ENCODE results near the gene SF3B1.
"Not testable (repeated sequence)": the region's sequence is repeated elsewhere in the genome, so short reads cannot be mapped to it uniquely, and the experiment has no call there.

Gene SF3B1

GRCh38 chr2:197388866-197389587, 45.8 kb downstream of the SF3B1 start:
- no peaks in the 10 kb centered on the region for H3K4me1 Mint-ChIP-seq
- H3K4me3 Mint-ChIP-seq, result no peak overlapping the region

GRCh38 chr2:197387179-197387578, 47.6 kb downstream of the SF3B1 start:
- no peaks in the 10 kb centered on the region for H3K27me3 Mint-ChIP-seq
- no peak for ATAC-seq (replicated peaks; ENCODE audit: extremely low read depth, poor library complexity, severe bottlenecking)

More at GRCh38 chr2:197388866-197389587, 45.8 kb downstream of the SF3B1 start:
- ATAC-seq (replicated peaks; ENCODE audit: extremely low read depth, poor library complexity, severe bottlenecking), result no peak
- H3K9me3 Mint-ChIP-seq, result no peaks in the 10 kb centered on the region
- H3K36me3 Mint-ChIP-seq (ENCODE audit: insufficient read depth), result peaks cover 21% of the 10 kb centered on the region
- no peaks in the 10 kb centered on the region for H3K27me3 Mint-ChIP-seq
- peak overlapping the region; percentile 30 for H3K27ac Mint-ChIP-seq (ENCODE audit: low read depth)
- DNase-seq (ENCODE audit: low spot score in 2 of 2), result no peak

GRCh38 chr2:197386242-197386641, 48.6 kb downstream of the SF3B1 start:
- Mint-ChIP-seq H3K9me3 (no peaks in the 10 kb centered on the region), H3K27me3 (no peaks in the 10 kb centered on the region), H3K36me3 (ENCODE audit: insufficient read depth) (peaks cover 4% of the 10 kb centered on the region), H3K4me1 (no peaks in the 10 kb centered on the region), H3K27ac (ENCODE audit: low read depth) (no peak overlapping the region), H3K4me3 (no peak overlapping the region)
- ATAC-seq (replicated peaks; ENCODE audit: extremely low read depth, poor library complexity, severe bottlenecking), result no peak
- DNase-seq (ENCODE audit: low spot score in 2 of 2), result no peak

More at GRCh38 chr2:197387179-197387578, 47.6 kb downstream of the SF3B1 start:
- no peaks in the 10 kb centered on the region for H3K4me1 Mint-ChIP-seq
- peaks cover 12% of the 10 kb centered on the region for H3K36me3 Mint-ChIP-seq (ENCODE audit: insufficient read depth)
- no peak overlapping the region for H3K4me3 Mint-ChIP-seq
- H3K27ac Mint-ChIP-seq (ENCODE audit: low read depth), result no peak overlapping the region
- no peak for DNase-seq (ENCODE audit: low spot score in 2 of 2)
- no peaks in the 10 kb centered on the region for H3K9me3 Mint-ChIP-seq

- H3K9me3 Mint-ChIP-seq, result no peaks in the 10 kb centered on the region
- H3K36me3 Mint-ChIP-seq (ENCODE audit: insufficient read depth), result no peaks in the 10 kb centered on the region
- no peak overlapping the region for H3K4me3 Mint-ChIP-seq
- H3K27me3 Mint-ChIP-seq, result peaks cover 1% of the 10 kb centered on the region
- no peak overlapping the region for H3K27ac Mint-ChIP-seq (ENCODE audit: low read depth)
- no peak for DNase-seq (ENCODE audit: low spot score in 2 of 2)
- no peak for ATAC-seq (replicated peaks; ENCODE audit: extremely low read depth, poor library complexity, severe bottlenecking)
- no peaks in the 10 kb centered on the region for H3K4me1 Mint-ChIP-seq
Observed at GRCh38 chr2:197383825-197384224, 51.0 kb downstream of the SF3B1 start.

GRCh38 chr2:197381641-197382040, 53.2 kb downstream of the SF3B1 start:
- Mint-ChIP-seq H3K27ac (ENCODE audit: low read depth) (no peak overlapping the region), H3K9me3 (no peaks in the 10 kb centered on the region), H3K4me1 (peaks cover 5% of the 10 kb centered on the region), H3K27me3 (peaks cover 7% of the 10 kb centered on the region), H3K36me3 (ENCODE audit: insufficient read depth) (no peaks in the 10 kb centered on the region), H3K4me3 (no peak overlapping the region)
- DNase-seq (ENCODE audit: low spot score in 2 of 2) (no peak), ATAC-seq (replicated peaks; ENCODE audit: extremely low read depth, poor library complexity, severe bottlenecking) (no peak)

GRCh38 chr2:197379918-197380309, 54.9 kb downstream of the SF3B1 start:
- not testable (repeated sequence) for H3K36me3 Mint-ChIP-seq (ENCODE audit: insufficient read depth); H3K9me3 Mint-ChIP-seq; H3K4me1 Mint-ChIP-seq; DNase-seq (ENCODE audit: low spot score in 2 of 2); H3K27ac Mint-ChIP-seq (ENCODE audit: low read depth); H3K27me3 Mint-ChIP-seq; H3K4me3 Mint-ChIP-seq; ATAC-seq (replicated peaks; ENCODE audit: extremely low read depth, poor library complexity, severe bottlenecking)

GRCh38 chr2:197379308-197379917, 55.4 kb downstream of the SF3B1 start:
- DNase-seq (ENCODE audit: low spot score in 2 of 2); ATAC-seq (replicated peaks; ENCODE audit: extremely low read depth, poor library complexity, severe bottlenecking); H3K9me3 Mint-ChIP-seq; H3K4me3 Mint-ChIP-seq; H3K27me3 Mint-ChIP-seq; H3K27ac Mint-ChIP-seq (ENCODE audit: low read depth); H3K36me3 Mint-ChIP-seq (ENCODE audit: insufficient read depth); H3K4me1 Mint-ChIP-seq: not testable (repeated sequence)

- peaks cover 4% of the 10 kb centered on the region for H3K36me3 Mint-ChIP-seq (ENCODE audit: insufficient read depth)
- ATAC-seq (replicated peaks; ENCODE audit: extremely low read depth, poor library complexity, severe bottlenecking), result no peak
- H3K4me1 Mint-ChIP-seq, result peaks cover 13% of the 10 kb centered on the region
- H3K4me3 Mint-ChIP-seq, result no peak overlapping the region
- H3K27ac Mint-ChIP-seq (ENCODE audit: low read depth), result peak overlapping the region; percentile 63
- no peaks in the 10 kb centered on the region for H3K9me3 Mint-ChIP-seq
- DNase-seq (ENCODE audit: low spot score in 2 of 2), result peak; percentile 41 to 45
- H3K27me3 Mint-ChIP-seq, result peaks cover 7% of the 10 kb centered on the region
Observed at GRCh38 chr2:197378494-197379307, 56.1 kb downstream of the SF3B1 start.

- Mint-ChIP-seq H3K27me3 (peaks cover 7% of the 10 kb centered on the region), H3K27ac (ENCODE audit: low read depth) (no peak overlapping the region), H3K4me3 (no peak overlapping the region), H3K36me3 (ENCODE audit: insufficient read depth) (peaks cover 4% of the 10 kb centered on the region), H3K4me1 (peaks cover 13% of the 10 kb centered on the region), H3K9me3 (no peaks in the 10 kb centered on the region)
- ATAC-seq (replicated peaks; ENCODE audit: extremely low read depth, poor library complexity, severe bottlenecking), result no peak
- DNase-seq (ENCODE audit: low spot score in 2 of 2), result no peak
Observed at GRCh38 chr2:197378086-197378485, 56.7 kb downstream of the SF3B1 start.

GRCh38 chr2:197377670-197378069, 57.2 kb downstream of the SF3B1 start:
- Mint-ChIP-seq H3K9me3 (no peaks in the 10 kb centered on the region), H3K4me1 (peaks cover 13% of the 10 kb centered on the region), H3K27me3 (peaks cover 7% of the 10 kb centered on the region), H3K27ac (ENCODE audit: low read depth) (no peak overlapping the region), H3K36me3 (ENCODE audit: insufficient read depth) (peaks cover 4% of the 10 kb centered on the region), H3K4me3 (no peak overlapping the region)
- DNase-seq (ENCODE audit: low spot score in 2 of 2), result no peak
- no peak for ATAC-seq (replicated peaks; ENCODE audit: extremely low read depth, poor library complexity, severe bottlenecking)

GRCh38 chr2:197372592-197372991, 62.2 kb downstream of the SF3B1 start:
- no peaks in the 10 kb centered on the region for H3K27me3 Mint-ChIP-seq

GRCh38 chr2:197370664-197371063, 64.2 kb downstream of the SF3B1 start:
- H3K27ac Mint-ChIP-seq (ENCODE audit: low read depth); H3K27me3 Mint-ChIP-seq; DNase-seq (ENCODE audit: low spot score in 2 of 2); ATAC-seq (replicated peaks; ENCODE audit: extremely low read depth, poor library complexity, severe bottlenecking); H3K36me3 Mint-ChIP-seq (ENCODE audit: insufficient read depth); H3K4me3 Mint-ChIP-seq; H3K9me3 Mint-ChIP-seq: not testable (repeated sequence)
- peaks cover 19% of the 10 kb centered on the region for H3K4me1 Mint-ChIP-seq

More at GRCh38 chr2:197372592-197372991, 62.2 kb downstream of the SF3B1 start:
- Mint-ChIP-seq H3K36me3 (ENCODE audit: insufficient read depth) (peaks cover 4% of the 10 kb centered on the region), H3K9me3 (no peaks in the 10 kb centered on the region), H3K4me1 (peaks cover 19% of the 10 kb centered on the region), H3K4me3 (no peak overlapping the region), H3K27ac (ENCODE audit: low read depth) (no peak overlapping the region)
- ATAC-seq (replicated peaks; ENCODE audit: extremely low read depth, poor library complexity, severe bottlenecking), result no peak
- DNase-seq (ENCODE audit: low spot score in 2 of 2), result no peak

Data from central memory CD8-positive, alpha-beta T cell (primary cell).